Sigmoid colon (tissue), 7 donors: ENCODE measurements around the gene CISD2. TPM values are rescaled to one million over a fixed set of nuclear protein-coding genes. Genes with fewer than 3 reads are reported as not detected.

ENCODE experiments used
- DNase-seq: peaks from one replicate; pipeline ENCODE4 v3.0.0-alpha.2; 2019
- H3K27ac ChIP-seq, 4 donors: fragments of 200-600 bp; sonication (generic); one replicate each; pipeline ENCODE4 v1.5.1; 2016 to 2019; ENCODE audit warnings: mild to moderate bottlenecking in 1 of 4
- H3K27me3 ChIP-seq, 3 donors: fragments of 200-600 bp; sonication (generic); one replicate each; pipeline ENCODE4 v1.5.1; 2019; ENCODE audit warnings: mild to moderate bottlenecking in 1 of 3
- H3K36me3 ChIP-seq, 4 donors: fragments of 200-600 bp; sonication (generic); one replicate each; pipeline ENCODE4 v1.5.1; 2016 to 2019
- H3K4me1 ChIP-seq, 4 donors: fragments of 200-600 bp; sonication (generic); one replicate each; pipeline ENCODE4 v1.5.1; 2017 to 2019
- H3K4me3 ChIP-seq, 4 donors: fragments of 200-600 bp; sonication (generic); one replicate each; pipeline ENCODE4 v1.5.1; 2017 to 2019; ENCODE audit warnings: mild to moderate bottlenecking in 2 of 4, moderate library complexity in 1 of 4
- H3K9me3 ChIP-seq, 4 donors: fragments of 200-600 bp in 3 of 4; sonication (generic) in 3 of 4; one replicate each; pipeline versions ENCODE4 v1.5.1 to v1.6.1; 2013 to 2019
- CTCF ChIP-seq, 4 experiments: fragments of 450-650 bp in 3 of 4; fragments of 200-600 bp in 1 of 4; IDR thresholded peaks; one replicate each; pipeline ENCODE4 v1.5.1; 2016 to 2019; ENCODE audit warnings: antibody characterized with exemption in 4 of 4, mild to moderate bottlenecking in 3 of 4, moderate library complexity in 2 of 4
- EP300 ChIP-seq, 4 donors: sonication (generic); formaldehyde crosslinking; IDR thresholded peaks; one replicate each; pipeline ENCODE4 v1.6.1; 2017; ENCODE audit warnings: antibody characterized with exemption in 4 of 4
- POLR2A ChIP-seq, 2 donors: fragments of 450-650 bp; IDR thresholded peaks; one replicate each; pipeline ENCODE4 v1.6.1; 2016; ENCODE audit warnings: antibody characterized with exemption in 2 of 2, mild to moderate bottlenecking in 2 of 2, moderate library complexity in 2 of 2
- POLR2AphosphoS5 ChIP-seq, 4 donors: sonication (generic); formaldehyde crosslinking; IDR thresholded peaks; one replicate each; pipeline ENCODE4 v1.6.1; 2017; ENCODE audit warnings: antibody characterized with exemption in 4 of 4
- WGBS, 2 donors: extraction: QIAGEN DNeasy Blood & Tissue Kit; methylation state at CpG; one replicate each; pipeline ENCODE4 v1.1.7; 2013; 5-methylcytosine and 5-hydroxymethylcytosine counted together
- intact Hi-C: fragments of 100-400 bp; cut with DNase I; formaldehyde crosslinking; loops from one replicate; pipeline ENCODE4 v1.15.1; 2023
- polyA plus RNA-seq, 3 donors: library from polyadenylated mRNA; stranded (reverse); fragments of 200-250 nt; gene quantifications; one replicate each; pipeline ENCODE4 v1.2.3, GENCODE V29; 2013
- total RNA-seq, 4 donors: library from RNA; depleted of rRNA; stranded (reverse); fragments of >200 nt; gene quantifications; one replicate each; pipeline ENCODE4 v1.1.0, GENCODE V29; 2016
- donor health status: healthy with polysubstance abuse.
- donor health status: Bipolar disorder and iron deficiency.
- donor health status: healthy.

Gene CISD2
- total and polyA plus RNA-seq, 7 donors = 6.5 to 31.7 (median 16.5) TPM

GRCh38 chr4:102823897-102824296 lies 44.9 kb upstream of the CISD2 start:
- Histone ChIP-seq H3K27me3 (no peaks in the 10 kb centered on the region), H3K36me3 (no peaks in the 10 kb centered on the region), H3K27ac (peak overlapping the region; percentile 99 to 100 (median 100)), H3K4me1 (peaks cover 4 to 67% (median 62%) of the 10 kb centered on the region in 4 donors), H3K4me3 (peak overlapping the region in 3 of 4 donors; percentile 90 to 96 (median 91)), H3K9me3 (no peaks in the 10 kb centered on the region)
- no peak for DNase-seq
- TF ChIP-seq CTCF (IDR thresholded peaks at IDR 0.05) = no peak
- TF ChIP-seq POLR2AphosphoS5 (IDR thresholded peaks at IDR 0.05) = peak in 1 of 4 donors; percentile 2
- 10 to 42% methylated on average over 4 of the region's 4 CpGs for WGBS, 2 donors
- intact Hi-C loops = loop anchor here (2.0 kb wide), 1 partner anchor 63 kb away; the partner anchor contains the start of gene MANBA

GRCh38 chr4:102824398-102824797 lies 44.4 kb upstream of the CISD2 start:
- peak overlapping the region; percentile 99 to 100 (median 100) for H3K27ac ChIP-seq
- no peak for DNase-seq
- TF ChIP-seq POLR2AphosphoS5 (IDR thresholded peaks at IDR 0.05) (no peak), CTCF (IDR thresholded peaks at IDR 0.05) (no peak)
- H3K36me3 ChIP-seq = no peaks in the 10 kb centered on the region
- no peaks in the 10 kb centered on the region for H3K27me3 ChIP-seq
- H3K9me3 ChIP-seq = no peaks in the 10 kb centered on the region
- peaks cover 4 to 67% (median 62%) of the 10 kb centered on the region in 4 donors for H3K4me1 ChIP-seq
- intact Hi-C loops = loop anchor here (2.0 kb wide), 1 partner anchor 64 kb away; the partner anchor contains the start of gene MANBA
- H3K4me3 ChIP-seq = peak overlapping the region; percentile 90 to 96 (median 93)
- WGBS, 2 donors = 1 to 8% methylated on average over 2 of the region's 2 CpGs

GRCh38 chr4:102825261-102826091 lies 43.3 kb upstream of the CISD2 start:
- Histone ChIP-seq H3K4me1 (peaks cover 4 to 58% (median 51%) of the 10 kb centered on the region in 4 donors), H3K27ac (peak overlapping the region; percentile 99 to 100 (median 100)), H3K36me3 (no peaks in the 10 kb centered on the region), H3K4me3 (peak overlapping the region; percentile 90 to 96 (median 93)), H3K9me3 (no peaks in the 10 kb centered on the region), H3K27me3 (no peaks in the 10 kb centered on the region)
- TF ChIP-seq POLR2A (IDR thresholded peaks at IDR 0.05) (peak; percentile 19 to 48), CTCF (IDR thresholded peaks at IDR 0.05) (no peak), EP300 (IDR thresholded peaks at IDR 0.05) (peak in 1 of 4 donors; percentile 18), POLR2AphosphoS5 (IDR thresholded peaks at IDR 0.05) (peak; percentile 47 to 79 (median 64))
- DNase-seq = peak; percentile 65
- intact Hi-C loops = loop anchor here (2.0 to 5.0 kb wide), 3 partner anchors 65 to 388 kb away; partner anchors contain the start of genes MANBA and SLC9B1
- WGBS, 2 donors = 0% methylated on average over 23 of the region's 23 CpGs

GRCh38 chr4:102826105-102826889 lies 42.5 kb upstream of the CISD2 start:
- intact Hi-C loops = loop anchor here (2.0 to 5.0 kb wide), 2 partner anchors 193 to 389 kb away; partner anchors contain the start of gene SLC9B1

More at GRCh38 chr4:102826105-102826889, 42.5 kb upstream of the CISD2 start:
- peak overlapping the region; percentile 99 to 100 (median 100) for H3K27ac ChIP-seq
- TF ChIP-seq POLR2A (IDR thresholded peaks at IDR 0.05) = no peak
- peak in 2 of 4 donors; percentile 6 to 37 for TF ChIP-seq POLR2AphosphoS5 (IDR thresholded peaks at IDR 0.05)
- no peaks in the 10 kb centered on the region for H3K27me3 ChIP-seq
- H3K36me3 ChIP-seq = no peaks in the 10 kb centered on the region
- H3K4me1 ChIP-seq = peaks cover 4 to 50% (median 43%) of the 10 kb centered on the region in 4 donors
- DNase-seq = no peak
- H3K9me3 ChIP-seq = no peaks in the 10 kb centered on the region
- H3K4me3 ChIP-seq = peak overlapping the region; percentile 90 to 96 (median 93)
- 1% methylated on average over 38 of the region's 38 CpGs for WGBS, 2 donors
